H54 (cell line): ENCODE results near the gene HACD2.

Experiments
- DNase-seq: peaks from one replicate; pipeline ENCODE4 v3.0.0; 2011; ENCODE audit warnings: low spot score, mixed read lengths; ENCODE audit not compliant: insufficient read length
- FAIRE-seq: peaks from 3 replicates; lab custom pipeline; 2011; peaks lifted over from hg19 to GRCh38; lab: Jason Lieb, UNC
- POLR2A ChIP-seq: IDR thresholded peaks from 2 replicates; pipeline ENCODE4 v1.6.1; 2011; ENCODE audit warnings: low read depth, mild to moderate bottlenecking, low read length

Gene HACD2

GRCh38 chr3:123442908-123443307, 141.9 kb downstream of the HACD2 start:
- no peak for TF ChIP-seq POLR2A
- FAIRE-seq = no peak
- no peak for DNase-seq

DNA sequence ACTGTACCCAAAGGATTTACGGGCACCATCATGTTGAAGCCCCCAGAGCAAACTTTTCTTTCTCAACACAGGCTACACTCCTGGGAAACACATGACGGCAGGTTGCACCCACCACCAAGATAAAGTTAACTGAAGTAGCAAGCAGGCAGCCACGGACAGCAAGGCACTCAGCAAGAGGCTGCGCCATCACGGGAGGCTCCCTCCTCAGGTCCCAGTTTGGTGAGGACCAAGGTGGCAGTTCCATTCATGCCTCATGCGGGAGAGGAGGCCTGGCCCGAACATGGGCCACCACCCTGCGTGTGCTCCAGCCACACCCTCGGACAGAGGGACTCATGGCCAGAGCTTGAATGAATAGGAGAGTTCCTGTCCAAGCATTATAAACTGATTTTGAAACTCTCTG, 142.7 kb downstream of the HACD2 start:
- no peak for TF ChIP-seq POLR2A
- FAIRE-seq (no peak), DNase-seq (no peak)
